HG03439 (cell line): Measurements from ENCODE around the gene GTF2A1.

Source experiments
- ATAC-seq: cut with Tn5 transposase; IDR thresholded peaks from one replicate; pipeline ENCODE4 v1.9.1; 2021; ENCODE audit warnings: mild to moderate bottlenecking, moderate library complexity; ENCODE audit not compliant: unreplicated experiment

The GTF2A1 gene

DNA sequence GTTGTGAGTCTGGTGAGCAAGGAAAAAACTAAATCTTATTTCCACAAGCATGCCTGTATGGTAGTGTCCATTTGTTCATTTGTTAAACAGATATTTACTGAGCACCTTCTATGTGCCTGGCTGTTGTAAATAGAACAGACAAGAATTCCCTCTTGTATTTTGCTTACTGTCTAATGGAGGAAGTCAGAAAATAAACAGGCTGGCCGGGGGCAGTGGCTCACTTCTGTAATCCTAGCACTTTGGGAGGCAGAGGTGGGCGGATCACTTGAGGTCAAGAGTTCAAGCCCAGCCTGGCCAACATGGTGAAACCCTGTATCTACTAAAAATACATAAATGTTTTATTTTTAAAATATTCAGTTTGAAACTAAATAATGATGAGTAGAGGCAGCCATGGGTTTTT is 79.3 kb downstream of the GTF2A1 start:
- no peak for ATAC-seq

GRCh38 chr14:81138429-81138828 is 82.3 kb downstream of the GTF2A1 start:
- no peak for ATAC-seq

DNA sequence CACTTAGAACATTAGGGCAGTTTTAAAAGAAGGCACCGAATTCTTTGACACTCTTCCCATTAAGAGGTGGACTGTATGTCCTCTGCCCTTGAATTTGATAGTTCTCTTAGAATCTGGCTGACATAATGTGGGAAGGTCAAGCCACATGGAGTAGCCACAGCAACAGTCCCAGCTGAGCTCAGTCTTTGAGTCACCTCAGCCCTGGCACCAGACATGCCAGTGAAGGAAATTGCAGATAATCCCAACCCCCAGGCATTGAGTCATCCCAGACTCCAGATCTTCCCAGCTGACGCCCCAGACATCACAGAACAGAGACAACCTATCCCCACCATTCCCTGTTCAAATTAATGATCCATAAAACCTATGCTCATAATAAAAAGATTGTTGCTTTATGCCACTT is 83.4 kb downstream of the GTF2A1 start:
- ATAC-seq = no peak

- ATAC-seq = no peak
Observed at GRCh38 chr14:81133400-81133799, 87.4 kb downstream of the GTF2A1 start.

DNA sequence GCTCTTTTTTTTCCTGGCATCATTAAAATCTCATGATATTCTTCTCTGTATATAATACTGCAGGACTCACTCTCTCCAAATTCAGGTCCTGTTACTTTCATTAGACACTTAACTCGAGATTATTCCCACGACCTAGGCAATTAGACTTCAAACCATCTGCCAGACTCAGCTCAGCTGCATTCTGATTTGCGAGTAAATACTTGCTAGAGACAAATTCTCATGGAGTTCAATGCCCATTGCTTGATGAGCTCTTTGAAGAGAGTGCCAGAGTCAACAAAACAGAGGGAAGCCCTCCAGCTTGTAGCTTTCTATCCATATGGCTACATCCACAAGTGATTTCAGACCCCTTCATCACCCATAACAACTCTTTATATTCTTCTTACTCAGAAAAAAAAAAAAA is 88.3 kb downstream of the GTF2A1 start:
- ATAC-seq = no peak

DNA sequence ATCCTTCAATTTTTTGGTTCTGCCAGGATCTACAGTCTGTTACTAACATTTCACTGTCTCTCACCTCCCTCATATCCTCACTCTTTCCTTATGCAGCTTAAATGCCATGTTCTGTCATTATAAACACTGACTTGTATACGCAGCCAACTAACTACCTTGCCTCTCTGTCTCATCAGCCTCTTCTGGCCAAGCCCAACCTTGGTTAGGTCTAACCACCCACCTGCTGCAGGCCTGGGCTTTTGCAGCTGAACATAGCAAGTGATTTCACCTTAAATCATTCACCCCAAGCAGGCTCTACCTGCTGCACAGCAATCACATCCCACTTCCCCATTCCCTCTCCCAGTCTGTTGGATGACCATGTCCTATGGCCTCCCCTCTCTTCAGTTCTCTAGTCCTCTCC is 91.5 kb downstream of the GTF2A1 start:
- ATAC-seq = no peak

- no peak for ATAC-seq
Observed at GRCh38 chr14:81127785-81128184, 93.0 kb downstream of the GTF2A1 start.

GRCh38 chr14:81125536-81125935 is 95.2 kb downstream of the GTF2A1 start:
- no peak for ATAC-seq
